Naive thymus-derived CD8-positive, alpha-beta T cell (primary cell): ENCODE results near the gene SPTSSA. TPM values are rescaled to one million over a fixed set of nuclear protein-coding genes. Genes with fewer than 3 reads are reported as not detected.
"Not testable (repeated sequence)": the region's sequence is repeated elsewhere in the genome, so short reads cannot be mapped to it uniquely, and the experiment has no call there.

Experiments used
- ATAC-seq, 2 donors: fragments of 150-1000 bp; cut with Tn5 transposase in 1 of 2; sonication (Bioruptor Pico), chemical (Tn5 transposase) in 1 of 2; 1 replicate in 1 of 2; 2 replicates in 1 of 2; pipeline ENCODE4 v1.10.0; 2021; ENCODE audit warnings: mild to moderate bottlenecking in 2 of 2, moderate library complexity in 2 of 2
- POLR2A ChIA-PET: fragments of 350-600 bp; sonication (Branson Sonifier 250); formaldehyde crosslinking; loops from one replicate; lab custom pipeline; 2021; ENCODE audit warnings: antibody characterized with exemption; lab: Charles Lee
- DNase-seq, 10 donors: peaks; one replicate each; pipeline versions ENCODE4 v3.0.0 to v3.0.0-alpha.2; 2020 to 2022
- H3K27ac Mint-ChIP-seq, 10 donors: one replicate each; pipeline ENCODE4 v1.8.0; 2020 to 2022; ENCODE audit warnings: mild to moderate bottlenecking in 10 of 10, mixed read lengths in 10 of 10, moderate library complexity in 4 of 10, inconsistent platforms in 1 of 10
- H3K27me3 Mint-ChIP-seq, 5 donors: one replicate each; pipeline ENCODE4 v1.8.0; 2021 to 2022; ENCODE audit warnings: mixed read lengths in 5 of 5
- H3K36me3 Mint-ChIP-seq, 3 donors: one replicate each; pipeline ENCODE4 v1.8.0; 2020 to 2022; ENCODE audit warnings: mixed read lengths in 3 of 3, mild to moderate bottlenecking in 2 of 3, inconsistent platforms in 1 of 3
- H3K4me1 Mint-ChIP-seq, 4 donors: one replicate each; pipeline ENCODE4 v1.8.0; 2021 to 2022; ENCODE audit warnings: mixed read lengths in 4 of 4
- H3K4me3 Mint-ChIP-seq, 10 donors: one replicate each; pipeline ENCODE4 v1.8.0; 2020 to 2022; ENCODE audit warnings: mild to moderate bottlenecking in 10 of 10, mixed read lengths in 10 of 10, moderate library complexity in 6 of 10, inconsistent platforms in 1 of 10
- H3K9me3 Mint-ChIP-seq, 9 donors: one replicate each; pipeline ENCODE4 v1.8.0; 2020 to 2022; ENCODE audit warnings: mixed read lengths in 9 of 9, mild to moderate bottlenecking in 3 of 9, inconsistent platforms in 1 of 9, moderate library complexity in 1 of 9
- polyA plus RNA-seq, 3 donors: library from polyadenylated mRNA; unstranded; fragments of 300-500 nt; fragmentation: Illumina TruSeq; gene quantifications; one replicate each; pipeline ENCODE4 v1.2.3, GENCODE V29; 2021
- total RNA-seq, 8 experiments: library from RNA in 2 of 8; stranded (reverse) in 2 of 8; gene quantifications; one replicate each; pipeline ENCODE4 v1.2.3 and lab custom pipeline; 2021 to 2026

SPTSSA gene
- total and polyA plus RNA-seq, 5 experiments from 2014 or later: 3.9 to 11.4 (median 7.4) TPM

DNA sequence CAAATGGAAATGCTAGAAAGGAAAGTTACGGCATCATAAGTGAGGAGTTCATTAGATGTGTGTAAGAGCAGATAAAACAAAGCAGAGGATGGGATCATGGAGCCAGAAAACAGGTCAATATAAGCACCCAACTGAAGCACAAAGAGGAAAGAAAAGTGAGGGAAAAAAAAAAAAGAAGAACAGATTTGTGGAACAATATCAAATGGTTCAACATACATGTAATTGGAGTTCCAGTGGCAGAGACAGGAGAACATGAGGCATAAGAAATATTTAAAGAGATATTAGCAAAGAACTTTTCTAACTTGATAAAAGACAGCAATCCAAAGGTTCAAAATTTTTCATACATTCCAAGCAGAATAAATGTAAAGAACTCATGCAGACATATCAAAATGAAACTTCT, 54.1 kb downstream of the SPTSSA start:
- H3K27ac Mint-ChIP-seq: no peak overlapping the region

DNA sequence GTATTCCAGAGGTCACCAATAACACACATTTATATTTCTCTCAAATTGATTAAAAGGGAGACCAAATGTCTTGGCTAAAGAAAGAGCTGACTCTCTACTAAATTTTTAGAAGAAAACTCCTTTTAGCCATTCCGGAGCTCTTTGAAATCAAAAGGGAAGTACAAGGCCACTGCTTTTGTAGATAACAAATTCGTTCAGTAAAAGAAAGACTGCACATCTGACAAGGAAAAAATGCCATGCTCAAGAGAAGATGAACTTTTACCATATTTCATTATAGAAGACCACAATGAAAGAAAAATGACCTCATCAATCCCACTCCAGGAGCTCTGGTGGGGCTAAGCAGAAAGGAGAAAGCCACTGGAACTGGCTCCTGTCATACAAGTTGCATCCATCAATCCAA, 57.6 kb downstream of the SPTSSA start:
- no peak for ATAC-seq
- no peak overlapping the region for H3K27ac Mint-ChIP-seq
- no peak overlapping the region for H3K4me3 Mint-ChIP-seq
- H3K36me3 Mint-ChIP-seq: peaks cover 0 to 13% (median 2%) of the 10 kb centered on the region in 3 donors
- H3K9me3 Mint-ChIP-seq: peaks cover 0 to 11% (median 5%) of the 10 kb centered on the region in 9 donors
- H3K27me3 Mint-ChIP-seq: peaks cover 3 to 9% (median 3%) of the 10 kb centered on the region in 5 donors
- no peaks in the 10 kb centered on the region for H3K4me1 Mint-ChIP-seq
- no peak for DNase-seq
- POLR2A ChIA-PET: no interaction called here

More for the DNA sequence above, 54.1 kb downstream of the SPTSSA start:
- DNase-seq (no peak), ATAC-seq (no peak)
- POLR2A ChIA-PET: no interaction called here
- no peaks in the 10 kb centered on the region for H3K4me1 Mint-ChIP-seq
- peaks cover 3 to 9% (median 3%) of the 10 kb centered on the region in 5 donors for H3K27me3 Mint-ChIP-seq
- peaks cover 0 to 33% (median 17%) of the 10 kb centered on the region in 9 donors for H3K9me3 Mint-ChIP-seq
- peaks cover 0 to 26% (median 2%) of the 10 kb centered on the region in 3 donors for H3K36me3 Mint-ChIP-seq
- H3K4me3 Mint-ChIP-seq: no peak overlapping the region

DNA sequence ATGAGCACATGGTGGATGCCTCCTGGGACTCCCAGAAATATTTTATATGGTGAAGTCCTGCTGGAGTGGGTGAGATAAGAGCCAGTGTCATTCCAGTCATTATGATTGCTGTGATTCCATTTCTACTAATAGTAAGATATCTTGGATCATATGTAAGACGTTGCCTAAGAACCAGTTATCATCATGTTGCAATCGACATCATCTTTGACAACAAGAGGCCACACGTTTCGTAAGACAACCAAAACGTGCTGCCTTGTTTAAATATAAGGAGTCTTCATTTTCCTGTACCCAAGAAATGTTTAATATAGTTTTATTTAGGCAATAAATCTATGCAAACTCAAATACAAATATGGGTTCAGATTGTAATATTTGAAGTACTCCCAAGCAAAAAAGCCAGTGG, 58.4 kb downstream of the SPTSSA start:
- POLR2A ChIA-PET: no interaction called here
- ATAC-seq (no peak), DNase-seq (no peak)
- H3K4me3 Mint-ChIP-seq: no peak overlapping the region
- H3K36me3 Mint-ChIP-seq: peaks cover 0 to 9% (median 0%) of the 10 kb centered on the region in 3 donors
- no peaks in the 10 kb centered on the region for H3K4me1 Mint-ChIP-seq
- peaks cover 3 to 9% (median 4%) of the 10 kb centered on the region in 5 donors for H3K27me3 Mint-ChIP-seq
- no peak overlapping the region for H3K27ac Mint-ChIP-seq
- peaks cover 0 to 7% (median 0%) of the 10 kb centered on the region in 9 donors for H3K9me3 Mint-ChIP-seq

DNA sequence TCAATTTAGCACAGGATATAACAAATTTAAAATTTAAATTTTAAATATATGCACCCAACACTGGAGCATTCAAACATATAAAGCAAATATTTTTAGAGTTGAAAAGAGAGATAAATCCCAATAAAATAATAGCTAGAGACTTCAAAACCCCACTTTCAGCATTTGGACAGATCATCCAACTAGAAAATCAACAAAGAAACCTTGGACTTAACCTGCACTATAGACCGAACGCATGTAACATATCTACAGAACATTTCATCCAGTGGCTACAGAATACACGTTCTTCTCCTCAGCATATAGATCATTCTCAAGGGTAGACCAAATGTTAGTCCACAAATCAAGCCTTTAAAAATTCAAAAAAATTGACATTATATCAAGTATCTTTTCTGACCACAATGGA, 64.0 kb downstream of the SPTSSA start:
- H3K4me1 Mint-ChIP-seq: no peaks in the 10 kb centered on the region
- H3K4me3 Mint-ChIP-seq: no peak overlapping the region
- H3K36me3 Mint-ChIP-seq: peaks cover 0 to 3% (median 0%) of the 10 kb centered on the region in 3 donors
- H3K27me3 Mint-ChIP-seq: peaks cover 2 to 18% (median 11%) of the 10 kb centered on the region in 5 donors
- DNase-seq: no peak
- POLR2A ChIA-PET: no interaction called here
- peaks cover 0 to 10% (median 0%) of the 10 kb centered on the region in 9 donors for H3K9me3 Mint-ChIP-seq
- ATAC-seq: no peak
- no peak overlapping the region for H3K27ac Mint-ChIP-seq

DNA sequence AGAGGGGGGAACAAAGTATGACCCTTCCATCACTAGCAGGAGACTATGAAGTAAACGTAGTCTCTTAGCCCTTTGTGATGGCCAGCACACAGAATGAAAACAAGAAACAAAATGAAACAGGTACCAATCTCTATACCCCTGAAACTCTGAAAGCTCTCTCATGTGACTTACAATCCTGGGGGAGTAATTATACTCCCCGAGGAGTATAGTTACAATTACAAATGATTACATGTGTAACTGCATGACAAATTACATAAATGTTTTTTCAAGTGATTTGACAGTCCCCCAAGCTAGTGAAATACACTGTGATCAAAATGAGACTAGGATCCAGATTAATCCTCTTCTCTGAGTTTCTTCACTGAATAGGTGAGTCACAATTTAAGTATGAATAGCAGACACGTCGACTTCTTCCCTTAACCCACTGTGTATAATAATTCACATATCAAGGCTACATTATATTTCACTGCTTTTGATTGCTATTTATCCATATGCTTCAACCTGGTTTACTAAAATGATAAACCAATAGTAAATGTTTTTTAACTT, 74.0 kb downstream of the SPTSSA start:
- H3K4me1 Mint-ChIP-seq: no peaks in the 10 kb centered on the region
- H3K27ac Mint-ChIP-seq: no peak overlapping the region
- POLR2A ChIA-PET: no interaction called here
- no peak for DNase-seq
- H3K27me3 Mint-ChIP-seq: peaks cover 10 to 41% (median 29%) of the 10 kb centered on the region in 5 donors
- no peak for ATAC-seq
- no peak overlapping the region for H3K4me3 Mint-ChIP-seq
- peaks cover 0 to 6% (median 0%) of the 10 kb centered on the region in 3 donors for H3K36me3 Mint-ChIP-seq
- H3K9me3 Mint-ChIP-seq: peaks cover 2 to 34% (median 9%) of the 10 kb centered on the region in 9 donors

DNA sequence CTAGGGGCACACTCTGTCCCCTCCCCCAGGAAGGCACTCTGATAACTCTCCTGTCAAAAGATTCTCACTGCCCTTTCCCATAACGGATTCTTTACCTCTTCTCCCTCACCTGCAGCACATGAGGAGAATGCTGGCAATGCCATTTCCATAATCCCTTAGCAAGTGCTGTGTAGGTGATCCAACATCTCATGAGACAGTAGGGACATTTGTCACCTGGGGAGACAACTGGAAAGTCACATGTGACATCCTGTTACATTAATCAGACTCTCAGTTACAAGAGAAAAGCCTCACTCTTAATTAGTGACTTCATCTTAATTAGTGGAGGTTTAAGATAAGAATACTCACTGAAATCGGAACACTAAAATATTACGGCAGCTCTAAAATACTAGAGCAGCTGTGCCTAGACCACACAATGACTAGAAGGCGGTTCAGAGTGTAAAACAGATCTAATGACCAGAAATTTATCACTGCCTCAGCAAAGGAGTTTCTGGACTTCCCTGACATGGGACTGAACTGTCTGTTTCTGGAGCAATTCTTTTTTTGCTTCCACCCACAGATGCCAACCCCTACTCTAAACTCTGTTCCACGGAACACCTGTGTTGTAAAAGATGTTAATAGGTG, 75.1 kb downstream of the SPTSSA start:
- H3K27ac Mint-ChIP-seq: no peak overlapping the region
- POLR2A ChIA-PET: no interaction called here
- H3K4me1 Mint-ChIP-seq: no peaks in the 10 kb centered on the region
- peaks cover 10 to 37% (median 22%) of the 10 kb centered on the region in 5 donors for H3K27me3 Mint-ChIP-seq
- H3K36me3 Mint-ChIP-seq: peaks cover 0 to 6% (median 0%) of the 10 kb centered on the region in 3 donors
- ATAC-seq (no peak), DNase-seq (no peak)
- H3K4me3 Mint-ChIP-seq: no peak overlapping the region
- peaks cover 2 to 25% (median 9%) of the 10 kb centered on the region in 9 donors for H3K9me3 Mint-ChIP-seq

DNA sequence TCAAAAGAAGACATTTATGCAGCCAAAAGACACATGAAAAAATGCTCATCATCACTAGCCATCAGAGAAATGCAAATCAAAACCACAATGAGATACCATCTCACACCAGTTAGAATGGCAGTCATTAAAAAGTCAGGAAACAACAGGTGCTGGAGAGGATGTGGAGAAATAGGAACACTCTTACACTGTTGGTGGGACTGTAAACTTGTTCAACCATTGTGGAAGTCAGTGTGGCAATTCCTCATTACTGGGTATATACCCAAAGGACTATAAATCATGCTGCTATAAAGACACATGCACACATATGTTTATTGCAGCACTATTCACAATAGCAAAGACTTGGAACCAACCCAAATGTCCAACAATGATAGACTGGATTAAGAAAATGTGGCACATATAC, 76.2 kb downstream of the SPTSSA start:
- H3K27ac Mint-ChIP-seq, ATAC-seq, H3K4me1 Mint-ChIP-seq, H3K36me3 Mint-ChIP-seq, H3K4me3 Mint-ChIP-seq, DNase-seq, POLR2A ChIA-PET: not testable (repeated sequence)
- Mint-ChIP-seq H3K27me3 (peaks cover 10 to 37% (median 23%) of the 10 kb centered on the region in 5 donors), H3K9me3 (peaks cover 2 to 20% (median 9%) of the 10 kb centered on the region in 9 donors)

DNA sequence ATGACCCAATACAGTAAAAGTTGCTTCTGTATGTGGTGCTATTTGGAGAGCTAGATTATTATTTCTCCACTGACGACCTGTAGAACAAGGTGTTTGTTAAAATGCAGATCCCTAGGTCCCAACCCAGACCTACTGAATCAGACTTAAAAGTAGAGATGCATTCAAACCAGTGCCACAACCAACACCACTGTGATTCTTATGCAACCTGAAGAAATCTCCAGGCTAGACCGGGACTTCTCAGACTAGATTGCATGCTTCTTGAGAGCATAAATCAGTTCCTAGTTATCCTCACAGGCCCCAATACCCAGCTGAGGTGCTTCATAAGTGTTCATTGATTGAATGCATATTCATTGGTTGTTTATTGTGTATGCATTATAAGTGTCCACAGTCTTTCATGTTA, 78.2 kb downstream of the SPTSSA start:
- POLR2A ChIA-PET: no interaction called here
- no peak overlapping the region for H3K4me3 Mint-ChIP-seq
- DNase-seq (no peak), ATAC-seq (no peak)
- H3K4me1 Mint-ChIP-seq: no peaks in the 10 kb centered on the region
- H3K36me3 Mint-ChIP-seq: no peaks in the 10 kb centered on the region
- H3K27ac Mint-ChIP-seq: no peak overlapping the region
- peaks cover 10 to 35% (median 22%) of the 10 kb centered on the region in 5 donors for H3K27me3 Mint-ChIP-seq
- H3K9me3 Mint-ChIP-seq: peaks cover 0 to 4% (median 0%) of the 10 kb centered on the region in 9 donors

Other genes with a start within 250 kb of the SPTSSA start
- gene EAPP, start 77.5 kb upstream of the SPTSSA start, total RNA-seq: 10 to 100 TPM; 74.9 to 77.5 TPM
- gene EAPP, start 77.5 kb upstream of the SPTSSA start, polyA plus RNA-seq: 100 to 1,000 TPM; 101 to 115 (median 107) TPM
- 10 to 100 TPM; 71.4 to 81.1 TPM for gene SNX6, start 167.9 kb upstream of the SPTSSA start, total RNA-seq
- 100 to 1,000 TPM; 113 to 131 (median 126) TPM for gene SNX6, start 167.9 kb upstream of the SPTSSA start, polyA plus RNA-seq